SU-DHL-6 (cell line): ENCODE measurements around the gene PID1.

Experiments used
- EZH2phosphoT487 ChIP-seq: fragments of 200-600 bp; sonication (generic), shearing (Covaris generic); conservative IDR thresholded peaks from 2 replicates; pipeline ENCODE4 v1.6.1; 2018; ENCODE audit warnings: mild to moderate bottlenecking, antibody characterized with exemption, low read length, moderate library complexity, mixed read lengths
- TF ChIP-seq, protein P1 (sequence below): fragments of 200-600 bp; sonication (generic); IDR thresholded peaks from one replicate; pipeline ENCODE4 v1.5.1; 2017; ENCODE audit warnings: antibody characterized with exemption, mild to moderate bottlenecking, low read length, moderate library complexity; ENCODE audit not compliant: insufficient read depth, poor library complexity, severe bottlenecking

GRCh38 chr2:229085439-229085838, 185.6 kb downstream of the PID1 start:
- TF ChIP-seq EZH2phosphoT487: no peak
- TF ChIP-seq, protein P1, sequence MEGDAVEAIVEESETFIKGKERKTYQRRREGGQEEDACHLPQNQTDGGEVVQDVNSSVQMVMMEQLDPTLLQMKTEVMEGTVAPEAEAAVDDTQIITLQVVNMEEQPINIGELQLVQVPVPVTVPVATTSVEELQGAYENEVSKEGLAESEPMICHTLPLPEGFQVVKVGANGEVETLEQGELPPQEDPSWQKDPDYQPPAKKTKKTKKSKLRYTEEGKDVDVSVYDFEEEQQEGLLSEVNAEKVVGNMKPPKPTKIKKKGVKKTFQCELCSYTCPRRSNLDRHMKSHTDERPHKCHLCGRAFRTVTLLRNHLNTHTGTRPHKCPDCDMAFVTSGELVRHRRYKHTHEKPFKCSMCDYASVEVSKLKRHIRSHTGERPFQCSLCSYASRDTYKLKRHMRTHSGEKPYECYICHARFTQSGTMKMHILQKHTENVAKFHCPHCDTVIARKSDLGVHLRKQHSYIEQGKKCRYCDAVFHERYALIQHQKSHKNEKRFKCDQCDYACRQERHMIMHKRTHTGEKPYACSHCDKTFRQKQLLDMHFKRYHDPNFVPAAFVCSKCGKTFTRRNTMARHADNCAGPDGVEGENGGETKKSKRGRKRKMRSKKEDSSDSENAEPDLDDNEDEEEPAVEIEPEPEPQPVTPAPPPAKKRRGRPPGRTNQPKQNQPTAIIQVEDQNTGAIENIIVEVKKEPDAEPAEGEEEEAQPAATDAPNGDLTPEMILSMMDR: no peak
